GM12878 (cell line): ENCODE results near the gene USP34. TPM values are rescaled to one million over a fixed set of nuclear protein-coding genes. Genes with fewer than 3 reads are reported as not detected.

Experiments used
- CBFB ChIP-seq: IDR thresholded peaks from 2 replicates; pipeline ENCODE4 v1.6.1; 2016; ENCODE audit warnings: antibody characterized with exemption, low read depth
- CBX5 ChIP-seq: sonication (generic); IDR thresholded peaks from 2 replicates; pipeline ENCODE4 v1.6.1; 2016; ENCODE audit warnings: low read depth, moderate library complexity, mild to moderate bottlenecking, inconsistent platforms
- ETV6 ChIP-seq, 2 experiments: fragments of 450-650 bp in 1 of 2; IDR thresholded peaks in 1 of 2; conservative IDR thresholded peaks in 1 of 2; 2 replicates each; pipeline ENCODE4 v1.6.1; 2014; ENCODE audit warnings: antibody characterized with exemption in 1 of 2, borderline replicate concordance in 1 of 2, low read depth in 1 of 2, mild to moderate bottlenecking in 1 of 2, moderate library complexity in 1 of 2
- NR2C2 ChIP-seq: IDR thresholded peaks from 2 replicates; pipeline ENCODE4 v1.6.1; 2011; ENCODE audit warnings: borderline replicate concordance, low read depth; ENCODE audit not compliant: control insufficient read depth, insufficient read length
- PML ChIP-seq: IDR thresholded peaks from 2 replicates; pipeline ENCODE4 v1.6.1; 2012; ENCODE audit warnings: low read length, inconsistent platforms
- POLR2AphosphoS2 ChIP-seq: IDR thresholded peaks from 2 replicates; pipeline ENCODE4 v1.6.1; 2011; ENCODE audit warnings: low read depth, mild to moderate bottlenecking, low read length, improper control_type of control experiment, moderate library complexity
- polyA plus RNA-seq, 11 experiments: library from polyadenylated mRNA; depleted of rRNA in 4 of 11; unstranded in 6 of 11; stranded (reverse) in 5 of 11; fragments of >200 nt; fragmentation: Nextera tagmentation in 4 of 11; fragmentation: Illumina TruSeq in 1 of 11; extraction: Ambion mirVana in 4 of 11; extraction: Trizol in 1 of 11; gene quantifications; 1 replicate in 1 of 11; 2 replicates in 10 of 11; pipeline versions ENCODE4 v1.2.1 to v1.2.3, GENCODE V29; 2011 to 2016; ENCODE audit warnings: inconsistent platforms in 2 of 11, missing spikeins in 2 of 11, low read depth in 1 of 11
- total RNA-seq, 4 experiments: library from RNA; depleted of rRNA in 3 of 4; stranded (reverse); fragments of >200 nt in 3 of 4; fragmentation: Illumina TruSeq in 1 of 4; extraction: Trizol in 1 of 4; gene quantifications; 2 replicates each; pipeline versions ENCODE4 v1.2.1 to v1.2.3, GENCODE V29; 2013 to 2021
- TF ChIP-seq, protein P1 (sequence below): IDR thresholded peaks from 2 replicates; pipeline ENCODE4 v1.6.1; 2012; ENCODE audit warnings: low read depth, low read length, improper control_type of control experiment

Gene USP34
- total and polyA plus RNA-seq, 10 of the 15 experiments (the other 5 are each of a cell fraction or from before 2014, with no cell fraction given) = 26.2 to 106 (median 62.1) TPM

DNA sequence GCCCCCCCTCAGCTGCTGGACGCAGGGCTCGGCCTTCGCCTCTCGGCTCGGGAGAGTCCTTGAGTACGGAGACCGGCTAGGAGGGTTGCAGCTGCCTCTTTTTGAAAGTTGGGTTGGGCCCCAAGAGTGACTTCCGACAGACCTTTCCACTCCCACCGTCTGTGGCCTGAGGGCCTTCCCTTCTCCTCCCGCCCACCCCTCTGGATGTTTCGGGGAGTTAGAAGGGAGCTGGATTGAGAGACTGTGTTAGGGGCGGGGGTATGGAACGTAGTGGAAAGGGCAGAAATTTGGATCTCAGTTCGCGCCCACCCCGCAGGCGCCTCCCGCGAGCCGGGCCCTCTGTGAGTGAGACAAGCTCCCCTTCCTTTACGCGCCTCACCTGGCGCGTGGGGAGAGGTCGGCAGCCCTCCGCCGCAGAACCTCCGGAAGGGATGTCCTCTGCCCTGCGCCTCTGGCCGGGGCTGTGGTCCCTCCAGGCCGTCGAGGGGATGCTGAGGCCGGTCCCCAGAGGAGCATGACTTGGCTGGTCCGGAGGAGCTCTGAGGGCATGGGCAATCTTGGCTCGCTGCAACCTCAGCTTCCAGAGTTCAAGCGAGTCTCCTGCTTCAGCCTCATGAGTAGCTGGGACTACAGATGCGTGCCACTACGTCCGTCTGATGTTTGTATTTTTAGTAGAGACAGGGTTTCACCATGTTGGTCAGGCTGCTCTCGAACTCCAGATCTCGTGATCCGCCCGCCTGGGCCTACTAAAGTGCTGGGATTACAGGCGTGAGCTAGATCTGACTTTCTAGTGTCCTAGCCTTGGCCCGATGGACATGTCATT, 292.9 kb downstream of the USP34 start (continued):
- TF ChIP-seq NR2C2 (no peak), PML (no peak), CBX5 (no peak), CBFB (0 out of 2 replicates have a peak, but pooled peaks have one; percentile 19), POLR2AphosphoS2 (no peak), ETV6 (conservative IDR thresholded peaks at IDR 0.05 in 1 of 2, IDR thresholded peaks at IDR 0.05 in 1 of 2; ENCODE audit: borderline replicate concordance in 1 of 2, low read depth in 1 of 2) (no peak)
- TF ChIP-seq, protein P1, sequence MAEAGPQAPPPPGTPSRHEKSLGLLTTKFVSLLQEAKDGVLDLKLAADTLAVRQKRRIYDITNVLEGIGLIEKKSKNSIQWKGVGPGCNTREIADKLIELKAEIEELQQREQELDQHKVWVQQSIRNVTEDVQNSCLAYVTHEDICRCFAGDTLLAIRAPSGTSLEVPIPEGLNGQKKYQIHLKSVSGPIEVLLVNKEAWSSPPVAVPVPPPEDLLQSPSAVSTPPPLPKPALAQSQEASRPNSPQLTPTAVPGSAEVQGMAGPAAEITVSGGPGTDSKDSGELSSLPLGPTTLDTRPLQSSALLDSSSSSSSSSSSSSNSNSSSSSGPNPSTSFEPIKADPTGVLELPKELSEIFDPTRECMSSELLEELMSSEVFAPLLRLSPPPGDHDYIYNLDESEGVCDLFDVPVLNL = no peak
